Activated CD4-positive, alpha-beta T cell treated with anti-CD3 and anti-CD28 coated beads, Interleukin-2, amount 50 U/mL, for 16 hours (primary cell): ENCODE results near the gene DAP3.
"Not testable (repeated sequence)": the region's sequence is repeated elsewhere in the genome, so short reads cannot be mapped to it uniquely, and the experiment has no call there.

Experiments
- DNase-seq: peaks from one replicate; pipeline ENCODE4 v3.0.0-alpha.2; 2020

DAP3 gene

DNA sequence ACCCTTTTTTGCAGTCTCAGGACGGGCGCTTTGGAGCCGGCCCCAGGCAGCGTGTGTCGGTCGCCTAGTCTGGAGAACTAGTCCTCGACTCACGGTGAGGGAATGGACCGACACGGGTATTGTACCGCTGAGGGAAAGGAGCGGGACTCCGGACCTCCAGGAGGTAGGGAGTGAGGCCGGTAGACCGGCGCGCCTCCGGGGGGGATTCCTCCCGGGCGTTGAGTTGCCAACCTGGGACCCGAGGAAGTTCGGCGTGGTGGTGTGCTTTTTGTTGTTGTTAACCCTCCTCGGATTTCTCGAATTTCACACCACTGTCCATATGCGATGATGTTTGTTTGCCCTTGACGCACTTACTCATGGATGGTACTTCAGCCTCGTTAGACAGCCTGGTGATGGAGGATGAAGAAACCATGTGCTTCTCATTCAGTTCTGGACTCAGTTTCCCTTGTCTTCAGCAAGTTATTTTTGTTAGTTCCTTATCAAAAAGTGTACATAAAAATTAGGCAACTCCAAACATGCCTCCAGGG, at the start of gene DAP3:
Gene DAP3, plus strand, starts transcription at position 11 of the 527 bp plus-strand sequence. CDS start 20,689 bp downstream, outside the sequence.
- peak; percentile 85 for DNase-seq

DNA sequence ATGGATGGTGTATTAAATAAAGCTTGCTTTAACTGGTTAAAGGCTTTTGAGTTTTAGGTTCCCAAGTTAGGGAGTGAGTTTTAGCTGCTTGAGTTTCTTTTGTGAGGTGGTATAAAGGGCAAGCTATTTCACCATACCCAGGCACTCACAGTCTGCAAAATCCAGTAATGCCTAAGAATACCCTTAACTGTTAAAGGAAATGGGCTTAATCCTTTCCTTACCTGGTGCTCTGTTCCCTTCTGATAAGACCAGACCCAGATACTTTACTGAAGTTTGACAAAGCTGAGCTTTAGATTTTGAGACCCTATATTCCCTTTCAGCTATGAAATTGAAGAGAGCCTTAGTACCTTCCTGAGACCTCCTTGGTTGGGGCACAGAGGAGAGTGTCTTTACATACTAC, 48.5 kb upstream of the DAP3 start:
- no peak for DNase-seq

DNA sequence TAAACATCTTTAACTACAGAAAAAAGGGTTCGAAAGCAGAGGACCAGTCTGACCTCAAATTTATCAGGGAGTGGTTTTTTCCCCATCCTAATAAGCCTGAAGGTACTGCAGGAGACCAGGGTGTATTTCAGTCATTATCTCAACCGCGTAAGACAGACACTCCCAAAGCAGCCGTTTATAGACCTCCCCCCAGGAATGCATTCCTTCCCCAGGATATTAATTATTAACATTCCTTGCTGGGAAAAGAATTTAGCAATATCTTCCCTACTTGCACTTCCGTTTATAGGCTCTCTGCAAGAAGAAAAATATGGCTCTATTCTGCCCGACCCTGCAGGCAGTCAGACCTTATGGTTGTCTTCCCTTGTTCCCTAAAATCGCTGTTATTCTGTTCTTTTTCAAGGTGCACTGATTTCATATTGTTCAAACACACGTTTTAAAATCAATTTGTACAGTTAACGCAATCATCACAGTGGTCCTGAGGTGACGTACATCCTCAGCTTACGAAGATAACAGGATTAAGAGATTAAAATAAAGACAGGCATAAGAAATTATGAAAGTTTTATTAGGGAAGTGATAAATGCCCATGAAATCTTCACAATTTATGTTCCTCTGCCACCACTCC, 46.2 kb upstream of the DAP3 start:
- DNase-seq = not testable (repeated sequence)

DNA sequence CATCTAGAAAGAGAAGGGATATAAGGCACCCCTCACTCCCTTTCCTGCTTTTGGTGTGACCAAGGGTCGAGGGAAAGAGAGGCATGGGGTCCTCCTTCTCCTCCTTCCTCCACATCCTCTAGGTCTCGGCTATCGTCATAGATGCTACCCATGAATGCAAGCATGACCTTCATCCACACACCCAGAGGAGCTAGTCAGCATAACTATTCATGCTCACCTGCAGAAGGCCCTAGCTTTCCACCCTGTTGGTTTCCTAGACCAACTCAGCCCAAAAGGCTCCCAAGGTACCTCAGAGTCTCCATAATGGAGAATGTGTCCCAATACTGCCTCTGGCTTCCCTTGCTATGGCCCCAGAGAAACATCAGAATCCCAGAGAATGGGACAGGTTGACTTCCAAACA, 45.7 kb upstream of the DAP3 start:
- DNase-seq = no peak

DNA sequence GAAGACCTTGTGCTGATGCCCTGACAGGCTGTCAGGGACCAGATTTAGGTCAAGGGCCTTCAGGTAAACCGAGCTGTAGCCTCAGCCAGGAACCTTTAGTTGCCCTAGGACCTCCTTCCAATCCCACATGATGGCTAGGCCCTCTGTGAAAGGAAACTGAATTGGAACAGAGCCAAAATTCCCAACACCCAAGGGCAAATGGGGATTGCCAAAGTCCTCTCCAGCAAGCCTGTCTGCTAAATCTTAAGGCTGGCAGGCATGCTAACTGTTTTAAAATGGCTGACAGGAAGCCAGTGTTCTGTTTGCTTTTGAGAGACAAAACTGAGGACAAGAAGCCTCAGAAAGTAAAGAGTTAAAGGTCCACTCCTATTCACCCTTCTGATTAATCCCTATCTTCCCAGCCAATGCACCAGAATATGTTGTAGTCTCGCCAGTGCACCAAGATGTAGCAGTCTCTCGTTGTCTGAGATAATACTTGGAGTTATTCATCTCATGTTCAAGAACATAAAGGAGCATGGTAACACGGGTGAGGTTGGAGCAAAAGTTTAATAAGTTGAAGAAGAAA, 43.8 kb upstream of the DAP3 start:
- no peak for DNase-seq

DNA sequence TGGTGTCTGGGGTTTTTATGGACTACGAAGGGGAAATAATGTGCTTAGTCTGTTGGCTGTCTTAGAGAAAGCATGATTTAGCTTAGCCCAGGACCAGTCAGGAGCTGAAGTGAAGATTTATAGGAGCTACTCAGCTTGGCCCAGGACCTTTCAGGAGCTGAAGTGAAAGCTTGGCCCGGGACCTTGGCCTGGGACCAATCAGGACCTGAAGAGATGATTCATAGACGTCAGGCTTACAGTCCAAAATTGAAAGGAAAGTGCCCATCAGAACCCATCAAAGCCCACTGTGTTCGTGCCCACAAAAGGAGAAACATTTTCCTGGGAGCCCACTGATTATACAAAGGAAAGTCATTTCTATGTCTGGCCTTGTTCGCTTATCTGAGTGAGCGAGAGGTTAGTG, 43.2 kb upstream of the DAP3 start:
- no peak for DNase-seq

DNA sequence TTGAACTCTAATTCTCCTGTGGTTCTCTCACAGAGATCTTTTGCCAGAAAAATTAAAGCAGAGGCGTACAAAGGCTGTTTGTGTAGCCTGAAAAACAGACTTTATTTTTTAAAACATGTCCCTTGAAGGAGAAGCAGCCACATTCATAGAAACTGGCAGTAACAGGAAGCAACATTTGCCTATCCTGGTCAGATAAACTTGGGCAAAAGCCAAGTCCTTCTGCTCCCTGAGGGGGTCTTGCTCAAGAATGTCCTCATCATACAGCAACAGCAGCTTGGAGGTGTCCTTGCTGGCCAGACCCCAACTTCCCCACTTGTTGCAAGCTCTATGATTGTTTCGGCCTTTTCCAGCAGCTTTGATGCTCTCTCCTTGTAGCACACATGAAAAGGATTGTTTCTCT, 42.6 kb upstream of the DAP3 start:
- DNase-seq = no peak

DNA sequence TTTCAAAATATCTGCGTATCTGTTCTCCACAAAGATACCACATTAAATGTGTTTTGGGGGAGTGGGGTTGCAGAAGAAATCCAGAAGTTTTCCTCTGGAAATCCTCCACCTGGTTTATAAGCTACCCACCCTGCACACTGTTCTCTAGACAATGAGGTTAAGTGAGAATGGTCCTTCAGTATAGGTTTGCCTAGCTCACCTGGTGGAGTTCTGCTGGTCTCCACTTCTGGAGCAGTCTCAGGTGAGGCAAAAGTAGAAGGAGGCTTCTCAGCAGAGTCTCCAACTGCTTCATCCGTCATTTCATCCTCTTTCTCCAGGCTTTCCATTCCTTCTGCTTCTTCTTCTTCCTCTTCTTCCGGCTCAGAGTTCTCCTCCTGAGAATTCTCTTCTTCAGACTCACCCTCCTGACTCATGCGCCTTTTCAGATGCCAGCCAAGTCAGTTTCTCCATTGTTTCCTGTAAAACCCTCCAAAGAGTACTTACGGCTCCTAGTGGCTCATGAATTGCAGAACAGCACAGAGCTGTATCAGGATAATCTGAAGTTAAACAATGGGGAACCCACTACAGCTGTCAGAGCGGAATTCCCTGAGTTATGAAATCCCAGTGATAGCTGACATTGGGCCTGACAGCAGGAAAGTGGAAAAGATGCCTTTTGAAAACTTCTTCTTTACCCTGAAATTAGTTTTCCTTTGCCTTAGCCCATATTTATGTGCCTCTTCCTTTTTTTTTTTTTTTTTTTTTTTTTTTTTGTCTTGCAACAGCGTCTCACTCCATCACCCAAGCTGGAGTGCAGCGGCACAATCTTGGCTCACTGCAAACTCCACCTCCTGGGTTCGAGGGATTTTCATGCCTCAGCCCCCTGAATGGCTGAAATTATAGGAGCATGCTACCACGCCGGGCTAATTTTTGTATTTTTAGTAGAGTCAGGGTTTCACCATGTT, 40.4 kb upstream of the DAP3 start:
- DNase-seq = no peak

DNA sequence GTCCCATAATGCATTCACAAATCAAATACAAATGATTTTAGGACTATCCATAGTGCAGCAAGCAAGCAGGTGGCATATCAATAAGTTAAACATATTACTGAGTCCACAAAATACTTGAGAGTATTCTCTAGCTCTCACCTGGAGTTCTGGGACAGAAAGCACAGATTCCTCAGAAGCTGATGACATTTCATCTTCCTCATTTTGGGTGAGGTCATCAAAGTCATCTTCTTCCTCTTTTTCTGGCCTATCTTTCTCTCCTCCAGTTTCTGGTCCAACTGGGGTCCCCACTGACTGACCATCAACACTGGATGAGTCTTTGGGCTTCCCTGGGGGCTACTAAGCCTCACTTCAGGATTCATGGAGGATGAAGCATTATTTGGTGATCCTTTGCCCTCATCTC, 39.2 kb upstream of the DAP3 start:
- DNase-seq = no peak

DNA sequence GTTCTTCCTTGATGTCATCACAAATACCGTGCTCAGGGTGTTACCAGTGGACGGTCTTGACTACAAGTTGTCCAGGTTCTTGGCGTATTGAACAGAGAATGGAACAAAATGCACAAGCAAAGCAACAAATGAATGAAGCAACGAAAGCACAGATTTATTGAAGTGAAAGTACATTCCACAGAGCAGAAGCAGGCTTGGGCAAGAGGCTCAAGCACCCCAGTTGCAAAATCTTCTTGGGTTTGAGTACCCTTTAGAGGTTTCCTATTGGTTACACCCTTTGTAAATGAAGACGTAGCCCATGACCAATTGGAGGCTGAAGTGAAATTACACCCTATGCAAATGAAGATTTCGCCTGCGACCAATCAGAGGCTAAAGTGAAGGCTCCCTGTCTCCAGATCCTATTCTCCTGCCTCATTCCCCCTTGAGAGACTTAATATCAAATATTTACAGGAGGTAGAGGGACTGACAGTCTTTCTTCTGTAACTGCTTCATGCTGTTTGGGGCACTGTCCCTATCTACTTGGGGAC, 38.6 kb upstream of the DAP3 start:
- no peak for DNase-seq

DNA sequence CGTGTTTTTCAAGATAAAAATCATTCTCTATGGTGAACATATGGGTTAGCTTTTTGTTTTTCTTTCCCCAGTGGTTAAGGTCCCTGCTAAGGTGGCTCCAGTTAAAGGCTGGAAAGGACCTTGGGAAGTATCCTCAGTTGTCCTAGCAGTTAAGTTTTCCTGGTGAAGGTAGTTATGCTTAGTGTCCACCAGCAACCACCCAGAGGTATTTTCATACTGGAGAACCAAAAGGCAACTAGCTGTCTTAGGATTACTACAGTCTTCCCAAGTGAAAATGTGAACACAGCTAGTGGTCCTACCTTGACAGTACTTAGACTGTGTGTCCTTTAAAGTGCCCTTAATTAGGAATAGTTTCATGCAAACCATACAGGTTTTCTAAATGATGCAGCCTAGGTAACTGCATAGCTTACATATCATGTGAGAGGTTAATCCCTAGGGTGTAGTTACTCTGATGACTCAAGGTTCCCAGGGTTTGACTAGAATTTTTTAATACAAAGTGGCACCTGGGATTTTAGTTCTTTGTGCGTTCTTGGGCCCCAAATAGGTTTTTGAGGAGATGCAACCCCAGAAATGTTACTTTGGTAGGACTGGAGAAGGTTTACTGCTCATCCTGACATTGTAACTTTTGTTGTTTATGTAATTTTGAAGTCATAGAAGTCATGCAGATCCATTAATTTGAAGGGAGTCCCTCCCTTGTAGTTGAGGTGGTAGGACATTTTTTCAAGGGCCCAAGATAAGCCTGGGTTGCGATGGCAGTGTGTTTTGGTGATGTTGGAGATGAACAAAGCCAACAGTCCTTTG, 36.8 kb upstream of the DAP3 start:
- DNase-seq = no peak

DNA sequence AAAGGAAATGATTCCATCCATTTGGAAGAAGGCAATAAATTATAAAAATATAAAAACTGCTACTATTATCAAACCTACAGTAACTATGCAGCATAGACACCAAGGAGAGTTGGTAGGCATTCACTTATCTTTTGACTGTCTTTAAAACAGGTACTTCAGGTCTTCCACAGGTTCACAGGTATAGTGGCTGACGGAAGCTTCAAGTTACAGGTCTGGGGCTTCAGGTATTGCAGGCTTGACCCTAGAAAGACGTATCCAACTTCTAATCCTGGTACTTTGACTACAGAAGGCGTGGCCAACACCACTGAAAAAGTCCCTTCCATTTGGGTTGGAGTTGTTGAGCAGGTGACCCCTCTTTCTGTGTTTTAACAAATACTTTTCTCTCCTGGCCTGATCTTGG, 35.9 kb upstream of the DAP3 start:
- no peak for DNase-seq

DNA sequence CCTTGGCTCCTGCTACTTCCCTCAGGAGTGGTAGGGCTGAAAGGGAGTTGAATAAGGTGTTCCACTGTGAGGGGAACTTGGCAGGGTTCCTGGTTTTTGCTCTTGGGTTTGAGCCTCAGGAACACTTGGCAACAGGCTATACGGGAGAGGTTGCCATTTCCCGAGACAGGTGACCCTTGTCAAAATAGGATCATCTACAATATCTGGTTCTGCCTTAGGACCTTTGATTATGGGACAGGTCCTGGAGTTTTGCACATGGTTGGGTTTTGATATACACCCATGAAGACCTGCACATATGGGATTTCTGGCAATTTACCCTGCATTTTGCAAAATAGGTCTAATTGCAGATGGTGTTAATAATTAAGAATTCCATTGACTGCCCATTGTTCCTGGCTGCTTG, 31.4 kb upstream of the DAP3 start:
- DNase-seq = no peak

DNA sequence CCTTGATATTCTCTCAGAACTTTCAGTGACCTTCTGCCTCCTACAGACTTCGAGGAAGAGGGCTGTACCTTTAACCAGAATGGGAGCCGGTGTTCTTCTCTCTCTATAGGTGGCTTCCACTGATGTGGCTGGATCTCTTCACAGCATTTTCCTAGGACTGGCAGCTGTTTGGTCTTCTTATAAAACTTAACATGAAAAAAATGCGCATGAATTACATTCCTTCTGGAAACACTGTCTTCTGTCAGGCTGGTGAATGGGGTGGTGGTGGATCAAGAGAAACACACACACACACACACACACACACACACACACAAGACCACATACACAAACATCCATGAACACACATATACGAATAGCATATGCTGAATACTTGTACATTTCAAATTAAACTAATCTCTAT, 27.7 kb upstream of the DAP3 start:
- not testable (repeated sequence) for DNase-seq

DNA sequence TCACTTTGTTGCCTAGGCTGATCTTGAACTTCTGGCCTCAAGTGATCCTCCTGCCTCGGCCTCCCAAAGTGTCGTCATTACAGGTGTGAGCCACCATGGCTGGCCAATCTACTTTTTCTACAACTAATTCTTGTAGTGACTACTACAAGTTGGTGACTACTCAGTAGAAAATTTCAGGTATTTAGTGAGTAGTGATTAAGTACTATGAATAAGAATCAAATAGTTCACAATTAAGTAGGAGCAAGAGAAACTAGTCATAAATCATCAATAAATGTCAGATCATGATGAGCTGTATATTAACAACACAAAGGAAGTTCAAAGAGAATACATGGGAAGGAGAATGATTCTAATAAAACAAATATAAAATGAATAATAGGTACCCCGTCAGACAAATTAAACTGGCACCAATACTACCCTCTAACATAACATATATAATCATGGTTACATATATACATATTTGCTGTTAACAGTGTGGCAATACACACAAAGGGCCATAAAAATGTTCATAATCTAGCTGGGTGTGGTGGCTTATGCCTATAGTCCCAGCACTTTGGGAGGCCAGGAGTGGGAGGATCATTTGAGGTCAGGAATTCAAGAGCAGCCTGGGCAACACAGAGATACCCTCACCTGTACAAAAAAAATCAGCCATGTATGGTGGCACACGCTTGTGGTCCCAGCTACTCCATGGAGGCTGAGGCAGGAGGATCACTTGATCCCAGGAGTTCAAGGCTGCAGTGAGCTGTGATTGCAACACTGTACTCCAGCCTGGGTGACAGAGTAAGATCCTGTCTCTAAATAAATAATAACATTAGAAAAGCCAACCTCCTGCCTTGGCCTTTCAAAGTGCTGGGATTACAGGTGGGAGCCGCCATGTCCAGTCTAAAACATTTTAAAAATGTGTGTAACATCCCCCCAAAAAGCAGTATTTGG, 19.4 kb upstream of the DAP3 start:
- DNase-seq = no peak

DNA sequence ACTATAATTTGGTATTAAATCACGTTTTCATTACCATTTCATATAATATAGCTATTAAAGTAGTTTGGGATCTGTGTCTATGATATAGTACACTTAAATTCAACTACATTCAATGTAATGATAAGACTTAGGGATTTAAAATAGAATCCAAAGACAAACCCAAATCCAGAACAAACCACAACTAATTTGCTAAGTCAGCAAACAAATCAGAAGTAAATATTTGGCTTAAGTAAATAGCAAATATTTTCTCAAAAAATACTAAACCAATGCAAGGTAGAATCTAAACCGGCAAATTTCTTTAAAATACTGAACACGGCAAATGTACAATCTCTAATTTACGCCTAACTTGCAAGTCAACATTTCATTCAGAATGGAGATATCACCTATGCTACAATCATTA, 17.1 kb upstream of the DAP3 start:
- DNase-seq = no peak

DNA sequence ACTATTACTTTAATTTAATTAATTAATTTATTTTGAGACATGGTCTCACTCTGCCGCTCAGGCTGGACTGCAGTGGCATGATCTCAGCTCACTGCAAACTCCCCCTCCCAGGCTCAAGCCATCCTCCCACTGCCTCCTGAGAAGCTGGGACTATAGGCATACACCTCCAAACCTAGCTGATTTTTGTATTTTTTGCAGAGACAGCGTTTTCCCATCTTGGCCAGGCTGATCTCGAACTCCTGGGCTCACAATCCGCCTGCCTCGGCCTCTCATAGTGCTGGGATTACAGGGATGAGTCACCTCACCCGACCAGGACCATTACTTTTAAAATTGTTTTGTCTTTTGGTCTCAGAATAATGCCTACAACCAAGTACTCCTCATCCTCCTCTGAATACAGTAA, 15.9 kb upstream of the DAP3 start:
- no peak for DNase-seq

DNA sequence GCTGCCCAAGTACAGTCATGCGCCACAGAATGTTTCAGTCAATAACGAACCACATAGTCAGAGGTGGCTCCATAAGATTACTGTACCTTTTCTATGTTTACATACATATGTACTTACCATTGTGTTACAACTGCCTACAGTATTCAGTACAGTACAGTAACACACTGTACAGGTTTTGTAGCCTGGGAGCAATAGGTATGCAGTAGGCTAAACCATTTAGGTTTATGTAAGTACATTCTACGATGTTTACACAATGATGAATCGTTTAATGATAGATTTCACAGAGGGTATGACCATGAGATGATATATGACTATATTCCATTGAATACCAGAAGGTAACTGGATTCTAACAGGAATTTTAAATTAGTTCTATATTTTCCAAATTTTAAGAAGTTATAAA, 10.9 kb upstream of the DAP3 start:
- no peak for DNase-seq

DNA sequence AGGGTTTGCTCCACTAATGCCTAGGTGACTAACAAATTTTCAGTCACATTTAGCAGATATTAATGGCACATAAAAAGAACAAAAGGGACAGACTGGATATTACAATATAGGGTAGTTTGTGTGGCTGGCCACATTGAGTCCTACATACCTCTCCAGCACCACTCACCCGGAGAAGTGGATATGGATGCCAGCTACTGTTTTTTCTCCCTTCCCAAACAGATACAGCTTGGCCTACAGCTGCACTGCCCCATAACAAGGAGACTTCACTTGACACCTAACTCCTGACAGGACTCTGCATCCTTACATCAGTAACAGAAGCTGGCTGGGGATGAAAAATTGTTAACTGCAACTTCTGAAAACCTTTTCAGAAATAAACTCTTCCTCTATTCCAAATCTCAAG, 9.9 kb upstream of the DAP3 start:
- not testable (repeated sequence) for DNase-seq

DNA sequence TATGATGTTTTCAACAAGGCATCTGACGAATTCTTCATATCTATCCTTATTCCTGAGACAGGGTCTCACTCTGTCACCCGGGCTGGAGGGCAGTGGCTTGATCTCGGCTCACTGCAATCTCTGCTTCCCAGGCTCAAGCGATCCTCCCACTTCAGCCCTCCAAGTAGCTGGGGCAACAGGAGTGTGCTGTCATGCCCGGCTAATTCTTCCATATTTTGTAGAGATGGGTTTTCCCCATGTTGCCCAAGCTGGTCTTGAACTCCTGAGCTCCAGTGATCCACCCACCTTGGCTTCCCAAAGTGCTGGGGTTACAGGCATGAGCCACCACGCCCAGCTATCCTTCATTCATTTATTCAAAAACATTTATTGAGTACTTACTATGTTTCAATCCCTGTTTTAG, 8.4 kb upstream of the DAP3 start:
- DNase-seq = no peak

DNA sequence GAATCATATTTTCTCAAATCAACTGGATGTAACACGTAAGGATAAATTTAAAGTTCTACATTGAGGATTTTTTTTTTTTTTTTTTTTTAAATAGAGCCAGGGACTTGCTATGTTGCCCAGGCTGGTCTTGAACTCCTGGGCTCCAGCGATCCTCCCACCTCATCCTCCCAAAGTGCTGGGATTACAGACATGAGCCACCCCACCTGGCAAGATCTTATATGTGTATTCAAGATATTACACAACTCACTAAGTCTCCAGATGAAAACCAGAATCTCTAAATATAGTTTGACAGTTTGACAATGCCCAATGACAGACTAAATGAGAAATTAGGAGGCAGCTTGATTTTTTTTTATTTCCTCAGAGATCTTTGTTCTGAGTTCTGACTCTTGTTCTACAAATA, 7.1 kb upstream of the DAP3 start:
- DNase-seq = no peak
